G401.6 (cell line): Measurements from ENCODE around the gene ERLEC1.
"Not testable (repeated sequence)": the region's sequence is repeated elsewhere in the genome, so short reads cannot be mapped to it uniquely, and the experiment has no call there.

Experiments used
- FAIRE-seq: peaks from 2 replicates; lab custom pipeline; 2012; peaks lifted over from hg19 to GRCh38; lab: Jason Lieb, UNC

Gene ERLEC1

GRCh38 chr2:53829980-53830290 lies 43.1 kb downstream of the ERLEC1 start:
- FAIRE-seq = not testable (repeated sequence)

DNA sequence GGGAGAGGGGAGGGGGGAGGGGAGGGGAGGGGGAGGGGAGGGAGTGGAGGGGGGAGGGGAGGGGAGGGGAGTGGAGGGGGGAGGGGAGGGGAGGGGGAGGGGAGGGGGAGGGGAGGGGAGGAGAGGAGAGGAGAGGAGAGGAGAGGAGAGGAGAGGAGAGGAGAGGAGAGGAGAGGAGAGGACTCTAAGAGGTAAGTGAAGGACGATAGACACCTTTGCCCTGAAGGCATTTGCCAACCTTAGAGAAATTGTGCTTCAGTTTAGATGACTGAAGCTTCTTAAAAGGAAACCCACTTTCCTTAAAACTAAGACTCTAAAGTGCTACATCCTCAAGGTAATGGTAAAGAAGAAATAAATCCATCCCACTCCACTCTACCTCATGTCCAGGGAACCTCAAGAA lies 53.7 kb downstream of the ERLEC1 start:
- FAIRE-seq = no peak

GRCh38 chr2:53841651-53842050 lies 54.8 kb downstream of the ERLEC1 start:
- not testable (repeated sequence) for FAIRE-seq

DNA sequence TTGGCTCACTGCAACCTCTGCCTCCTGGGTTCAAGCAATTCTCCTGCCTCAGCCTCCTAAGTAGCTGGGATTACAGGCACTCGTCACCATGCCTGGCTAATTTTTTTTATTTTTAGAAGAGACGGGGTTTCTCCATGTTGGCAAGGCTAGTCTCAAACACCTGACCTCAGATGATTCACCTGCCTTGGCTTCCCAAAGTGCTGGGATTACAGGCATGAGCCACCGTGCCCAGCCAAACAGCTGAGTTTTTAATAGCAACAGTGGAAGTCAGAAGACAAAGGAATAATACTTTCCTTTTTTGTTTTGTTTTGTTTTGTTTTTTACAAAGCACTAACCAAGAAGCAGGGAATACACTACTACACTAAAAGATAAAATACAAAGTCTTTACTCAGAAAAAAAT lies 56.0 kb downstream of the ERLEC1 start:
- FAIRE-seq = no peak

GRCh38 chr2:53843595-53843994 lies 56.8 kb downstream of the ERLEC1 start:
- no peak for FAIRE-seq

- FAIRE-seq = no peak
Measured at GRCh38 chr2:53848062-53848461, 61.2 kb downstream of the ERLEC1 start.

GRCh38 chr2:53851052-53851757 lies 64.4 kb downstream of the ERLEC1 start:
- FAIRE-seq = not testable (repeated sequence)

- no peak for FAIRE-seq
Measured at GRCh38 chr2:53852532-53852931, 65.7 kb downstream of the ERLEC1 start.

DNA sequence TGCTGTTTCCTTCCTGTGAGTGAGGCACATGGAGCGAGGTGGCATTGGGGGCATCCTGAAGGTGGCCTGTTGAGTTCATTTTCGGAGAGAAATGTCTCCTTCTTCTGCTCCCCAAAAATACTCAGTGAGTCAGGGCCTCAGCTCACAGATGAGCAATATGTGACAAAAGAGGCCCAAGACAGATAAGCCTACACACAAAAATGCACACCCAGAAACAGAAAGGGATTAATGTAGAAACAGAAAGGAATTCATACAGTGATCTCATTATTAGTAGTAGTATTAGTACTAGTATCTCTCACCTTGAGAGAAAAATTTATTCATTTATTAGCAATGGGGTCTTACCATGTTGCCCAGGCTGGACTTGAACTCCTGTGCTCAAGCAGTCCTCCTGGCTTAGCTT lies 67.8 kb downstream of the ERLEC1 start:
- FAIRE-seq = no peak

DNA sequence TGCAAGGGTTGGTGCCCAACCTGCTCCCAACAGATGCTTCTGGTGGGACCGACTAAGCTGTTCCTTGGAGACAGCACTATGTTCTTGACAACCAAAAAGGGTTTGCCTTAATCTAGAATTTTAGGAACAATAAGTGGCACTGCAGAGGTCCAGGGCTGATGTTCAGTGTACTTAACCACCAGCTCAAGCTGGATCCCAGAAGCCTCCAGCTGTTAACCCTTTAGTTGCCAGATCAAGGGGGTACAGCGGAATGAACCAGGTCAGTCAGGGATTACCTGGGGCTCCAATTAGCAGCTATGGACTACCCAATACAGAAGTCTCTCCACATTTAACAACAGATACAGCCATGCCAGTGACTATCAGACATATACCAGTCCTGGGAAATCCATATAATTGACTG lies 69.4 kb downstream of the ERLEC1 start:
- no peak for FAIRE-seq

DNA sequence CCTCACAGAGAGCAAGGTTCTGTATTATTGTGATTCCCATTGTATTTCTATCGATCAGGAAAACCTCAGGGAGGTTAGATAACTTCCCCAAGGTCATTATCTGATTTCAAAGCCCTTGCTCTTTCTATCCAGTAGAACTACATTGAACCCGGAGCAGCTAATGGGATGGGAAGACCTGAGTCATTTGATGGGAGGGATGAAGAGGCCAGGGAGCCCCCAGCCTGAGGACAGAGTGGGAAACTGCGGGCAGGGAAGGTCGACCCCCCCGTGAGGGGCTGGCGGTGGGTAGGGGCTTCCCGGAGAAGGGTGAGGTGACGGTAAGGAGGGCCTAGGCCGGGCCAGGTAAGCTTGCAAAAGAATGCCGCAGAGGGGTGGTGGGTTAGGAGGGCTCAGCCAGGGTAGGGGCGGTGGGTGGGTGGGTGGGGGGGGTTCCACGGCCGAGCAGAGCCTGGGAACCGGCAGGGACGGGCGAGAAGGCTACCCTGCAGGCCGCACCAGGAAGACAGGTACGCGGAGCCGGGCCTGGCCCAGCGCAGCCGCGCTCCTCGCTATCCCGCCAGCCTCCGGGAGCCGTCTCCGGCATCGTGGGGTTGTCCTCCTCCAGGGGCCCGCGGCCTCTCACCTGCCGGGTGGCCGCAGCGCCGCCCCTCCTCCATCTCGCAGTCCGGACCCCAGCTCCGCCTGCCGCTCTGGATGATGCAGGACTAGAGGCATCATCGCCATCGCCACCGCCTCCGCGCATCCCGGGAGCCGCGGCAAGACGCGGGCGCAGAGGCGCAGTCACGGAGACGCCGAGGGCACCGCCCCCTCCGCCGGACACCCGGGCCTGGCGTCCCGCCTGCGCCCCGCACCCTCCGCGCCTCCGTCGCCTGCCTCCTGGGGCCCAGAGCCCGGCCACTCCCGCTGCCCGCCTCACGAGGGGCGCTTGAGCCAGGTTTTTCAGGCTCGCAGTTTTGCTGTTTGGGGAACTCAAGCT lies 72.7 kb downstream of the ERLEC1 start, which contains the start of gene GPR75:
TSS of gene GPR75 (minus strand) at position 762 of the 976 bp plus-strand sequence. CDS start 5,211 bp downstream, outside the sequence.
- no peak for FAIRE-seq

DNA sequence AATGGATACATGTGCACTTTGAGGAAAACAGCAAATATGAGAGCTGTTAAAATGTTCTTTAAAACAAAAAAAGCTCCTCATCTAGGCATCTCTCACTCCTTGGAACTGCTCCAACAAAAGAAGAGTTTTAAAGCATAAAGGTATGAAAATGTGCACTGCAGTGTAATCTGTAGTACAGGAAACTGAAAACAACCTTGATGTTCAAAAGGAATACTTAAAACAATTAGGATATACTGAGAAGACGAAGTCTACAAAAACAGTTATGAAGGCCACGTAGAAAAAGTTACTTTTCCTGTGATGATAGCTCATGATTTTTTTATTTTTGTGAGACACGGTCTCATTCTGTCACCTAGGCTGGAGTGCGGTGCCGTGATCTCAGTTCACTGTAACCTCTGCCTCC lies 75.0 kb downstream of the ERLEC1 start:
- no peak for FAIRE-seq

DNA sequence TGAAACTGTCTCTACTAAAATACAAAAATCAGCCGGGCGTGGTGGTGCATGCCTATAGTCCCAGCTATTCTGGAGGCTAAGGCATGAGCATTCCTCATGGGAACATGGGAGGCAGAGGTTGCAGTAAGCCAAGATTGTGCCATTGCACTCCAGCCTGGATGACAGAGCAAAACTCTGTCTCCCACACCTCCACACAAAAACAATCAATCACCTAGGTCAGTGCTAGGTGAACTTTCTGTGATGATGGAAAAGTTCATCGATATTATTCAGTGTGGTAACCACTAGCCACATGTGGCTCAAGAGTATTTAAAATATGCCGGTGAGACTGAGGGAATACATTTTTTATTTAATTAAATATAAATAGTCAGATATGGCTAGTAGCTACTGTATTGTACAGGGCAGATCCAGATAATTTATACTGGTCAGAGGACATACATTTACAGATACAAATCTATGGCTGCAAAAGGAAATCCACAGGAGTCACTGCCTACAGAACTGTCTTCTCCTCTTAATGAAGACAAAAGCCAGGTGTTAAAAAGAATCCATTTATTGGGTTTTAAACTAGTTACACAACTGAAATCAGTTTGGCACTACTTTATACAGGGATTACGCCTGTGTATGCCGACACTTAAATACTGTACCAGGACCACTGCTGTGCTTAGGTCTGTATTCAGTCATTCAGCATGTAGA lies 76.8 kb downstream of the ERLEC1 start:
- no peak for FAIRE-seq

GRCh38 chr2:53865264-53865663 lies 78.4 kb downstream of the ERLEC1 start:
- no peak for FAIRE-seq

GRCh38 chr2:53865962-53866361 lies 79.1 kb downstream of the ERLEC1 start:
- FAIRE-seq = no peak

- no peak for FAIRE-seq
Measured at GRCh38 chr2:53867169-53867568, 80.3 kb downstream of the ERLEC1 start.

- FAIRE-seq = no peak
Measured at GRCh38 chr2:53867773-53868172, 80.9 kb downstream of the ERLEC1 start.
